Measurements from ENCODE around the gene ELAVL2.

GRCh38 chr9:23725279-23725946 is 100.6 kb downstream of the ELAVL2 start:
- TF ChIP-seq, protein P1, sequence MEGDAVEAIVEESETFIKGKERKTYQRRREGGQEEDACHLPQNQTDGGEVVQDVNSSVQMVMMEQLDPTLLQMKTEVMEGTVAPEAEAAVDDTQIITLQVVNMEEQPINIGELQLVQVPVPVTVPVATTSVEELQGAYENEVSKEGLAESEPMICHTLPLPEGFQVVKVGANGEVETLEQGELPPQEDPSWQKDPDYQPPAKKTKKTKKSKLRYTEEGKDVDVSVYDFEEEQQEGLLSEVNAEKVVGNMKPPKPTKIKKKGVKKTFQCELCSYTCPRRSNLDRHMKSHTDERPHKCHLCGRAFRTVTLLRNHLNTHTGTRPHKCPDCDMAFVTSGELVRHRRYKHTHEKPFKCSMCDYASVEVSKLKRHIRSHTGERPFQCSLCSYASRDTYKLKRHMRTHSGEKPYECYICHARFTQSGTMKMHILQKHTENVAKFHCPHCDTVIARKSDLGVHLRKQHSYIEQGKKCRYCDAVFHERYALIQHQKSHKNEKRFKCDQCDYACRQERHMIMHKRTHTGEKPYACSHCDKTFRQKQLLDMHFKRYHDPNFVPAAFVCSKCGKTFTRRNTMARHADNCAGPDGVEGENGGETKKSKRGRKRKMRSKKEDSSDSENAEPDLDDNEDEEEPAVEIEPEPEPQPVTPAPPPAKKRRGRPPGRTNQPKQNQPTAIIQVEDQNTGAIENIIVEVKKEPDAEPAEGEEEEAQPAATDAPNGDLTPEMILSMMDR (IDR thresholded peaks at IDR 0.05): no peak
- no peak for TF ChIP-seq POLR2A (IDR thresholded peaks at IDR 0.05)

Data from right lobe of liver (tissue), 4 donors.